Femur (tissue), 1 donor: ENCODE results near the gene LDLRAD4.

ENCODE experiments used
- DNase-seq: peaks from one replicate; pipeline ENCODE4 v3.0.0-alpha.2; 2017

Gene LDLRAD4

DNA sequence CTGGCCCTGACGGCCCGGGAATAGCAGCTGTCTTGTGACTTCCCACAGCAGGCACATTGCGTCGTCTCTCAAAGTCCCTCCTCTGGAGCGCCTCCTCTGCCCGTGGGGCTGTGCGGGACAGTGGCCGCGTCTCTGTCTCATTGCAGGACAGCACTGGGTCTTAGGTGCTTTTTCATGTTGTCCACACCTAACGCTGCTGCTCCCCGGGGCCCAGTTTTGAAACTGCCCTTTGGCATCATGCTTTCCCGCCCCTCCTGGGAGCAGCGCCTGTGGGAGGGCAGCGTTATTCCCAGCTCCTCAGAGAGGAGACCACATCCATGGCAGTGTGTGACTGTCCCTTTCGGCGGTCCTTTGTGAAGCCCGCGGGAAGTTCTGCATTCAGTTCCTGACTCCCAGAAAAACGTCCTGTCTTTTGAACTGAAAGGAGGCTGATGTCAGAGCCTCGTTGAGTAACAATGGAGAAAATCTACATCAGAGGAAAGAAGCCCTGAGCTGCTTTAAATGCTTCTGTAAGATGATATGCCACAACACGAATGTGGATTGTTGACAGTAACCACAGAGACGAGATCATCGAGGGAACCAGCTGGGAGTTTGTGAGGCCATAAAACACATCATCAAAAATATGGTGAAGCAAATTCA, 281.8 kb downstream of the LDLRAD4 start:
- peak; percentile 79 for DNase-seq

DNA sequence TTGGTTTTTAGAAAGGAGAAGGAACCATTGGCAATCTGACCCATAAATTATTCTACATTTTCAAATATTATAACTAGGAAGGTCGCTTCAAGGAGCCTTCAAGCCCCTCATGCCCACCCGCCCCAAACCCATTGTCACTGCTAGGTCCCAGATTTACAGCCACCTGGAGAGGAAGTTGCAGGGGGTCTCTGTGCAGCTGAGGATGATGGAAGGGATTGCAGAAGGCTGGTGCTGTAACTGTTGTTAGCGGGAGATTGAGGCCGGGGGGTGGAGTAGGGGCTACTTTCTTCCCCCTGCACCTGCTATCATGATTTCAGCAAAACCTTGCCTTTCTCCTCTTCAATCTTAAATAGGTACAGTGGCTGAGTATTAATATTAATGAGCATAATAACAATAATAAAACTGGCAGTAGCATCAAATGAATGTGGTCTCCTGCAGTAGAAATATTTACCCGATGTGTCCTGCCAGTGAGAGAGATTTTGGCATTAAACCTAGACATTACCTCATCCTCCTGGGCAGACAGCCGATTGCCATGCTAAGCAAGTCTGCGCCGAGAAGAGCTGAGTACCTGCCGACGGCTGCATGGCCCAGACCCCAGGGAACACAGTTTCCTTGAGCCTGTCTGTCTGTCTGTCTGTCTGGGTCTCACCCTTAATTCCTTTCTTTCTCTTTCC, 282.4 kb downstream of the LDLRAD4 start:
- peak; percentile 90 for DNase-seq

DNA sequence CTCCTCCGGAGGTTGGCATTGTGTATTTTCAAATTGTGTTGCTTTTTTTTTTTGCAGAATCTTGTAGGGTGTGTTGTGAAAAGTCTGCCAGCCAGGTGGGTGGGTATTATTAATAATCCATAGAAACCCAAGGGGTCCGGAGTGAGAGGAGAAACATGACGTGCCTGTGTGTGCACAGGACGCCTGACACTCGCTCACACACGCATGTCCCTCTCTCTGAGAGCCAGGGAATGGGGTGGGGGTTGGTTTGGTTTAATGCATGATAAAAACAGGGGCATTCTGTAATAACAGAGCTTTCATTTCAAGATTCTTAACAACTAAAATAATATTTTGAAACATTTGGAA, 283.0 kb downstream of the LDLRAD4 start:
- DNase-seq, result no peak

DNA sequence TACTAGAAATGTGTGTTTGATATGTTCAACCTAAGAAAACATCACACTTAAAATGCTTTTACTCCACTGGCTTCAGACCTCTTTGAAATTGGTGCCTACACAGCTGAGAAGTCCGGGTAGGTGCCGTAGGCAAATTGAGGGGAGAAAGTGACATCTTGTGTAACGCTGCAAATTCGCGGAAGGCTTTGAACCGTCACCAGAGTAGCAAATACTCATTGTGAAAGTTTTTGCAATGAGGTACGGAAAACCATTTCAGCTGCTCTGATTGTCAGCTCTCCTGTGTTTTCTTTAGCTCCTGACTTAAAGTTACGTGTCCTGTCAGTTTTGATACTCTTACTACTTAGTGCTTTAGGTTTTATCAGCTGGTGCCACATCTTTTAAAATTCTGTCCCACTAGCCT, 283.3 kb downstream of the LDLRAD4 start:
- peak; percentile 38 for DNase-seq

DNA sequence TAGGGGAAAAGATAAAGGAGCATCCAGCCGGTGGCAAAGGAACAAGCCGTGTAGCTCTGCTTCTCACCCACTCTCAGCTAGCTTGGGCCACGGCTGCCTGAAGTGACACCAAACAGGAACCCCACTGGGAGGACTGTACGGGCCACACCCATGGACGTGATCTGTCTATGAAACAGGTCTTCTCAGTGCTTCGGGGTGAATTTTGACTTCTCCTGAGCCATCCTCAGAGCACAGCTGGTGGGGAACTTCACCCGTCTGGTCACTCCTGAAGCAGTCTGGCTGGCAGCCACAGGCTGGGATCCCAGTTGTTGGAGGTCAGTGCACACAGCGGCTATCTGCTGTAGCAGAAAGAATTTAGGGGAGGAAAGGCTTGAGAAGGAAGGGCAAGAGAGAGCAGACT, 284.0 kb downstream of the LDLRAD4 start:
- peak; percentile 52 for DNase-seq

DNA sequence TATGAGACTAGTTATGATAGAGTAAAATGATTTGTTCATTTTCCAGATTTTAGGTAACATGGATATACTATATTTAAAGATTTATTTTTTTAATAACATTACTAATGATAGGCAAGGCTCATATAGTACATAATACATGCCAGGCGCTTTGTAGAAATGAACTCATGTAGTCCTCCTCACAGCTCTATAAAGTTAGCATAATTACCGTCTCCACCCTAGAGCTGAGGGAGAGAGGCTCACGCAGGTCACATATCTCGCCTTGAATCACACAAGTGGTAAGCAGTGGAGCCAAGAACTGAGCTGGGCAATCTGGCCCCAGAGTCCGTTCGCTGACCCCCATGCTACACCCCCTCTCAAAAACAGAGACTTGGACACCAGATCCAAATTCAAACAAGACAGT, 285.3 kb downstream of the LDLRAD4 start:
- DNase-seq, result no peak

DNA sequence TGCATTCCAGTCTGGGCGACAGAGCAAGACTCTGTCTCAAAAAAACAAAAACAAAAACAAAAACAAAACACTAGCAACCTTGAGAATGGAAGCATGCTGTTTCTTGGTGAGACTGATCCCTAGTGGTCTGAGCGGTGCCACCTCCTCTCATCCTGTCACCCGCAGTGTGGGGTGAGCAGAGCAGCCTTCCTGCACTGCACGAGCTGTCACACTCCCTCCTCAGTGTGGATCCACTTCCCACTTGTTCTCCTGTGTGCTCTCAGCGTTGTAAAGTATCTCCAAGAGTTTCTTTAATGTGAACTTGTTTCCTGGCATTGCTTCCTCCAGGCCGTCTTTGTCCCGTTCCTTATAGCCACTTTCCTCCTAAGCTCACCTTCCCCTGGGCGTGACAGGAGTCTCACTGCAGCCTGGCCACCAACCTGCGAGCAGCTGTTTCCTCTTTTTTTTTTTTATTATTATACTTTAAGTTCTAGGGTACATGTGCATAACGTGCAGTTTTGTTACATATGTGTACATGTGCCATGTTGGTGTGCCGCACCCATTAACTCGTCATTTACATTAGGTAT, 287.3 kb downstream of the LDLRAD4 start:
- DNase-seq, result no peak

DNA sequence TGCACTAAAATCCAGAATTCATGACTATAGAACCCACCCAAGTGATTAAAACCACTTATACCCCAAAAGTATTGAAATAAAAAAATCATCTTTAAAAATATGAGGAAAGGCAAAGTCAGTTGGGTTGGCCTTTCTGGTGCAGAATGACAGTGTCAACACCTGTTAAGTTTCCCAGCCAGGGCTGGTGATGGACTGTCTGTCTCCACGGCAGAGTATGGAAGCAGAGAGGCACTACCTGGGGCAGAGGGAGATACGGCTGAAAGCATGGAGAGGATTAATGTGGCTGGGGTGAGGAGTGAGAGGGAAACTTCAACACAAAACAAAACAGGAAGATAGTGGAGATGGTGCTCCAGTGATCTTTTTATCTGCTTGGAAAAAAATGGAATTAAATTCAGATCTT, 292.0 kb downstream of the LDLRAD4 start:
- DNase-seq, result no peak

DNA sequence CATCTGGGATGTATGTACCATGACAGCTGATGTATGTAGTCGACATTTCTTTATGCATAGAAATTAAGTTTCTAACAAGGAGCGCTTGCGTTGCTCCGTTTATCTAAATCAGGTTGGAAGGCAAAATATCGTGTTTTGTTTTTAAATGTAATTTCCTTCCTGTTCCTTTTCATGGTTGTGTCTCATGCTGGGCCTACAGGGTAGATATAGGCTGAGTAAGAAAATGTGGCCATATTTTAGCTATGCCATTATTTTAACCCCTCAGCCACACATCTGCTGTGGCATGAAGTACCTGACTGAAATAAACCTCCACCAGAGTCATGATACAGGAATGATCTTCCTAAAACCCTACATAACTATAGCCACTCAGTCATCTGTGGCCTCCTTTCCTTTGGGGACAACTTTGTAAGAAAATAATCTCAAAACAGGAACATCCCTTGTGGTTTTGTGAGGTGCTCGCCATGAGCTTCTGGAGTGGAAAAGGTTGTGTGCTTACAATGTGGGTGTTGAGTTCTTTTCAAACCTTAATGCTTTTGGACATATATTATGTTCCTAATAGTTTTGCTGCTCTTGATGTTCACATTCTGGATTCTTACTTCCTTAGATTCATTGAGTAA, 293.5 kb downstream of the LDLRAD4 start:
- DNase-seq, result no peak

DNA sequence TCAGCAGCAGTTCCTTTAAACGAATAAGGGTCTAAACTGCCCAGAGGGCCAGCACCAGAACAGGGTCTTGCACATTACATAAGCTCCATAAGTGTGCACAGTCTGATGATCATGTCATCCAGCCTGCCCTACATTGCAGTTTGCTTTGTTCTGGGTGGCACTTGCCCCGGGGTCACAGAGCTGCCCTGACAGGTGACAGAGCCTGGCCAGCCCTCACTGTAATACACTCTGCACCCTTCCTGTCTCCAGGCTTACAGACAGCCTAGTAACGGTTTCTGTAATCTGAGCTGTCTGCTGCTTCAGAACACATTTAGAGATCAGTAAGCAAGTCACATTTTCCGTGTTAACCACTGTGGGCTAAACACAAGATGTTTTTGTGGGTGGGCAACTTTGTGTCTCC, 294.5 kb downstream of the LDLRAD4 start:
- peak; percentile 67 for DNase-seq

DNA sequence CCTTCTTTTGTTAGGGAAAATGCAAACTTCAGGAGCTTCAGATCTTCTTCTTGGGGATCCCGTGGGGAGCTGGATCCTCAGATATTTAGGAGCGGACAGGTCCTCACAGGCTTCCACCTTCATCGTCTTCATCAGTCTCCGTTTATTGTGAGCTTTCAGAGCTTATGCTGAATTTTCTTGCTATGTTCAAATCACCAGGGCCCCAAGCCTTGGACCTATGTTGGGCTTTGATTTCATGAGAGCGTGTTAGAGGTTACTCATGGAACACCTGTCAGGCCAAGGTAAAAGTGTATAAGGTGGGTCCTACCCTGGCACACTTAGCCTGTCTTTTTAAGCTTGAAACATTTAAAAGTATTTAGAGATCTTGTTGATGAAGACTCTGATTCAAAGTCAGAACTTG, 294.9 kb downstream of the LDLRAD4 start:
- no peak for DNase-seq

DNA sequence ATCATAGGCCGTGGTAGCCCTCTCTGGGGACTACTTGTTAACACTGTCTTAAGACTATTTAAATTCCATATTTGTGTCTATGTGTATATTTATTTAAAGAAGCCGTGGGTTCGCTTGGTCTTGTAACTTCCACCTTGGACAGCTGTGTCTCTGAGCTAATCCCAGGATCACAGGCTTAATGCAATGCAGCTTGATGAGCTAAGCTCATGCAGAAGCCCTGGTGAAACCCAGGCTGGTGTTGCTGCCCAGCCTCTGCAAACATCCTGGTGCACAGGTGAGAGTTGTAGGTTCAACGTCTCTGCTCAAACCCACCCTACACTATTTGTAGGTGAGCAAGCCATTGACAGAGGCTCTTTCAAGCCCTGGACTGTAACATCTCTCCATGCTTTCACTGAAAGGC, 296.0 kb downstream of the LDLRAD4 start:
- no peak for DNase-seq

DNA sequence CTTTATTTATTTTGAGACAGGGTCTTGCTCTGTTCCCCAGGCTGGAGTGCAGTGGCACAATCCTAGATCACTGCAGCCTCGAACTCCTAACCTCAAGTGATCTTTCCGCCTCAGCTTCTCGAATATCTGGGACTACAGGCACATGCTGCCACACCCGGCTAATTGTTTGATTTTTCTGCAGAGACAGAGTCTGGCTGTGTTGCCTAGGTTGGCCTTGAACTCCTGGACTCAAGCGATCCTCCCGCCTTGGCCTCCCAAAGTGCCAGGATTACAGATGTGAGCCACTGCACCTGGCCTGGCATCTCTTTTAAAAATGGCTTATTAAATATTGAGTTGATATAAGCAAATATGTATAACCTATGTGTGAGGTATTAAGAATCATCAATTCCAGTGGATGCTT, 298.3 kb downstream of the LDLRAD4 start:
- no peak for DNase-seq

DNA sequence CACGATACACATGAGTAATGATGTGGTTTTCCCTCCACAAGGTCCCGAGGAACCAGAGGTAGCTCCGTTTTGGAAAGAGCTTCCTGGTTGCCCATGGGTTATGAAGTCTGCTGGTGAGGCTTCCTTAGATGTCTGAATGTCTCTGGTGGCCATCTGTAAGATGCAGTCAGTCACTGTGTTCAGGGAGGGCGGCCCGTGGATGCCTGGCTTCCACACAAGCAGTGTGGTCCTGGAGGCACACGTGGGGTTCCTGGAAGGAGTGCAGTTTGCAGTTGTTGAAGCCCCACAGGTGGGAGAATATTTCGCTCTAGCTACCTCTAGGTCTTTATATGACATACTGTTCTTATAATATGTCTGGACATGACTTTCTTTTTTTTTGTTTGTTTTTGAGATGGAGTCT, 298.8 kb downstream of the LDLRAD4 start:
- DNase-seq, result no peak

DNA sequence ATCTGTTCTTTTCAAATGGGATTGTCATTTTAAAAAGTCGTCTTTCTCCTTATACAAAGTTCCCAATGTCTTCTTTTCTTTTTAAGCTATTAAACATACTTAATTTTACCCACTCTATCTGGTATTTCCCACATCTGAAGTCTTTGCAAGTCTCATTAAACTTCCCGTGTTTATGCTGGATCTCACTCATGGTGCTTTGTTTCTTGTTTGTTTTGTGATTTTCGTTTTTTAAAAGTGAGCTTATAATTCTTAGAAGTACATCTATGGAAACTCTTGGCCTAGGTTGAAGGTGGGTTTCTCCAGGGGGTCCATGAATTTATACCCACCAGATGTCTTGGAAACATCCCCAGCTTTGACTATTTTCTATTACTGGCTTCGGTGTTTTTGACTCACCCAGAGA, 299.8 kb downstream of the LDLRAD4 start:
- DNase-seq, result no peak

DNA sequence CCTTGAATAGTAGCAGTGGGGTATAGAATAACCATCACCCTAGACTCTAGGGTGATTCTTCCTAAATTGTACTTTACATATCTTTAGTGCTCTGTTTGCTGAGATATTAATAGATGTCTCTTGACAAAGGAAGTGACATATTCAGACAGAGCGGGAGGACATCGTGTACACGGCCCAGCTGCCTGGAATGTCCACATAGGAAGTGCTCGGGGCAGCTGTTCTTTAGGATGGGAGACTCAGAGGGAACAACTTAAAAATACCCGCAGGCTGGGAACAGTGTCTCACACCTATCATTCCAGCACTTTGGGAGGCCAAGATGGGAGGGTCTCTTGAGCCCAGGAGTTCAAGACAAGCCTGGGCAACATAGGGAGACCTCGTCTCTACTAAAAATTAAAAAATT, 301.7 kb downstream of the LDLRAD4 start:
- peak; percentile 47 for DNase-seq

DNA sequence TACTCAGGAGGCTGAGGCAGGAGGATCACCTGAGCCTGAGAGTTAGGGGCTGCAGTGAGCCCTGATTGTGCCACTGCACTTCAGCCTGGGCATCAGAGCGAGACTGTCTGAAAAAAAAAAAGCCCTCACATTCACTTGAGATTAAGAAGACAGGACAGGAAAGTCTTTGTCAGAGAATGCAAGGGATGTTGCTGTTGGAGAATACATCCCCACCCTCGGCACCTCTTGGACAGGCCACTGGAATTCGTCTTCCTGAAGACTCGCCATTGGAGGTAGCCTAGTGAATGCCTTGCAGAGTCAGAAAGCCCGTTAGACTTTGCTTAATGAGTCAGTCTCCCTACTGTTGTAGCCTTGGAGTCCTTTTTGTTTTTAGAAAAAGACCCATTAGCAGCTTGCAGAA, 302.2 kb downstream of the LDLRAD4 start:
- no peak for DNase-seq

DNA sequence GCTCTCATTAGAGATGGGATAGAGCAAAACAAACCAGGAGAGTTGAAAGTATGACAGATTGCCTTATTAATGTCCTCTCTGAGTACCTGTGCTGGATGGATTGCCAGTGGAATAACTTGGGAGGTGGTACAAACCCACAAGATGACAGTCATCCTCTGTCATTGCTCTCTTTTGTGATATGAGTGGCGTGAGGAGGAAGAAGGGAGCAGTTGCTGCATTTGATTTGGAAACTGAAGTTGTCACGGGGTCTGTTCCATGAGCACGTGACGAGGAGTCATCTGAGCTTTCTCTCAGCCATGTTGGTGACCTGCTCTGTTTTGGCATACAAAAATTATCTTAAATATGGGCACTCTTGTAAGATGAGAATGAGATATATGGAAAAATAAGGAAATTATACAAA, 302.9 kb downstream of the LDLRAD4 start:
- DNase-seq, result no peak

DNA sequence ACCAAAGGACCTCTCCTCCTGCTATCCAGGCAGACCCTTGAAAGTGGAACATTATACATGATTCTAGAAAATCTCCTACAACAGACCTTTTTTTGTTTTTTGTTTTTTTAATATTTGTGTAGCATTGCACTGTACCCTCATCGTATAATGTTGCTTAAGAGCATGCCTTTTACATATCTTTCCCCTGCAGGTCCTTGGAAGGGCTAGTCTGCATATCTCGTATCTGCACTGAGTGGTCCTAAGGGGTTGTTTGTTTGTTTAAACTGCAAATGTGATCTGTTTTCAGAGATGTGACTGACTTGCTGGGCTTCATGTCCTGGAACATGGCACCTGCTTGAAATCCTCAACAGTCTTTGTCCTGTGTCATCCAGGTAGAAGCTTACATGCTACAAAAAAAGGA, 303.7 kb downstream of the LDLRAD4 start:
- DNase-seq, result no peak

DNA sequence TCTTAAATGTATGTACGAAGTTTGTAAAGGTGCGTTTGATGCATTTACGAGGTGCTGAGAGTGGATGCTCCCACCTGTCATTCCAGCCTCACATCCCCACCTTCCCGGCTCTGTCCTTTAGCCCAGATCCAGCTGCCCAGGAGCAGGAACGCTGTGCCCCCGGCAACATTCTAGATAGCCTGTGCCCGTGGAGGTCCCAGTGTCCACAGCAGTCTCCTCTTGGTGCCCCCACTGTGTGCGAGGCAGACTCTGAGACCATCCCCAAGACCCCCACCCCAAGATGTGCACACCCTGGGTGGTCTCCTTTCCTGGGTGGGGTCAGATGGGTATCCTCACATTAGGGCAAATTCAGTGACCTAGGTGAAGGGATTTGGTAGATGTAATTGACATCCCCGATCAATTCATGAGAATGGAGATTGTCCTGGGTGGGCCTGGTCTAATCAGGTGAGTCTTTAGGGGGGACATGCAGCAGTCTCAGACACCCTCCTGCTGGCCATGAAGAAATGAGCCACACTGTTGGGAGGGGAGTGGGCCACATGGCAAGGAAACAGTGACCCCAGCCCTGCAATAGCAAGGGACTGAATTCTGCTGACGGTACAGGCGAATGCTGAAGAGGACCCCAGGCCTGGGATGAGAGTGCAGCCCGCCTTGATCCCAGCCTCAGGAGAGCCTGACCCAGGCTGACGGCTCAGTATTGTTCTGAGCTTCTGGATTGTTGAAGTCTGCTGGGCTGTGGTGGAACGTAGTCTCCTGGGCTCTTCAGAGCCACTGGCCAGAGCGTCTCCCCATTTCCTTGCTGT, 304.5 kb downstream of the LDLRAD4 start:
- no peak for DNase-seq

DNA sequence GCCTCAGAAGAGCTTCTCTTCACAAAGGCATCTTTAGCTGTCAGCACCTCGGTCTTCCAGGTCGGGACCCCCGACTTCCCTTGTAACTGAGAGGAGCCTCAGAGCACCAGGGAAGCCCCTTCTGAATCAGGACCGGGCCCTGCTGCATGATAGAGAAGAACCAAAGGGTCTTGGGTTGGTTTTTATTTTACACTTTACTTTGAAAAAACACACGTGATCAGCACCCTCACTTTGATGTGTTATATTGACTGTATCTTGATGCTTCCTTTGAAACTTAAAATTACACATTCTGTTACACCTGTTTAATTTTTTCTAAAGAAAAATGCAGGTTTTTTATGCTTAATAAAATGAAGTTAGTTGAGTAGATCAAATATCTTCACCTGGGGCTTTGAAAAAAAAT, 305.5 kb downstream of the LDLRAD4 start:
- DNase-seq, result no peak

DNA sequence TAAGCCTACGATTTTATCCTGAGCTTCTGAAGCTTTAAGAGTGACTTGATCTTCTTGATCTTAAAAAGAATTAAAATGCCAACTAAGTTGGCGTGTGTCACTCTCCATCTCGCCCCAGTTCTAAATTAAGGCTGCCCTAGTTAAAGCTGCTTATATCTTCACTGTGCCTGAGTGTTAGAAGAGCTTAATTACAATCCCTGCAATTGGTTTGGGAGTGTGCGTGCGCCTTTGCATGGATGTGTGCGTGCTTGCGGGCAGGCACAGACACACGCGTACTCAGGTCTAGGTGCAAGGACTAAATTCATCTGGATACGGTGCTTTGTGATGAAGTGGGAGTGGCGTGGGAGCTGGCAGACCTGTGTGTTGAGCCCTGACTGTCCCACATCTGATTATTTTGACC, 306.3 kb downstream of the LDLRAD4 start:
- DNase-seq, result no peak

DNA sequence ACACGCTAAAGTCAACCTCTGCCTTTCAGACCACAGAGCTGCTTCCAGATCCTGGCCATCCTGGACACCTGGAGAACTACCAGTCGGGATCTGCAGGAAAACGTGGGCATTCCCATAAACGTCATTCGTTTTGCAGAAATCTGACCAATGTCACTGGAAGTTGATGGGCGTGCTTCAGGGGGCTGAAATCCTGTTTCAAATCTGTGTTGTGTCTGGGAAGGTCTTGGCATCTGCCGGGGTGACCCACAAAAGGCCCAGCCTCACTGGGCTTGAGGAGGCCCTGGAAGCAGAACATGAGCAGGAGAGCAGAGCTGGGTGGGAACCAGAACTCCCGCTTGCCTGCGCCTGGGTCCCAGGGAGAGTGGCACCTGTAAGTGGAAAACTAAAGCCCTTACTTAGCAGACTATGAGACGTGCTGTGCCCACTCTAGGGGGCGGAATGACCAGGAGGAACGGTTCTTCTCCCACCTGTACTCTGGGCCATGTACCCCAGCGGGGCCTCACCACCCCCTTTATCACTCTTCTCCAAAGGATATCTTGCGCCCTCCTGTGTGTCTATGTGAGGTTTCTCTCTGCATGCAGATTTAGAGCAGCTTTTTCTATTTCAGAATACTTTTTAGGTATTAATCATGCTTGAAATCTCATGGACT, 306.9 kb downstream of the LDLRAD4 start:
- DNase-seq, result no peak
